GM12878 (cell line): ENCODE results near the gene PUS3. TPM values are rescaled to one million over a fixed set of nuclear protein-coding genes. Genes with fewer than 3 reads are reported as not detected.

Source experiments
- CEBPB ChIP-seq, 2 experiments: fragments of 150-350 bp in 1 of 2; IDR thresholded peaks; 2 replicates each; pipeline ENCODE4 v1.6.1; 2012 to 2014; ENCODE audit warnings: low read depth in 2 of 2, low read length in 2 of 2, borderline replicate concordance in 1 of 2, inconsistent platforms in 1 of 2
- ETV6 ChIP-seq, 2 experiments: fragments of 450-650 bp in 1 of 2; IDR thresholded peaks in 1 of 2; conservative IDR thresholded peaks in 1 of 2; 2 replicates each; pipeline ENCODE4 v1.6.1; 2014; ENCODE audit warnings: antibody characterized with exemption in 1 of 2, borderline replicate concordance in 1 of 2, low read depth in 1 of 2, mild to moderate bottlenecking in 1 of 2, moderate library complexity in 1 of 2
- MAX ChIP-seq: IDR thresholded peaks from 2 replicates; pipeline ENCODE4 v1.6.1; 2012; ENCODE audit warnings: low read depth, low read length, improper control_type of control experiment
- TCF12 ChIP-seq: IDR thresholded peaks from 2 replicates; pipeline ENCODE4 v1.6.1; 2011; ENCODE audit warnings: low read depth, mild to moderate bottlenecking, low read length
- ZNF592 ChIP-seq: fragments of 450-650 bp; IDR thresholded peaks from 2 replicates; pipeline ENCODE4 v1.6.1; 2017; ENCODE audit warnings: mild to moderate bottlenecking, moderate library complexity
- polyA plus RNA-seq, 11 experiments: library from polyadenylated mRNA; depleted of rRNA in 4 of 11; unstranded in 6 of 11; stranded (reverse) in 5 of 11; fragments of >200 nt; fragmentation: Nextera tagmentation in 4 of 11; fragmentation: Illumina TruSeq in 1 of 11; extraction: Ambion mirVana in 4 of 11; extraction: Trizol in 1 of 11; gene quantifications; 1 replicate in 1 of 11; 2 replicates in 10 of 11; pipeline versions ENCODE4 v1.2.1 to v1.2.3, GENCODE V29; 2011 to 2016; ENCODE audit warnings: inconsistent platforms in 2 of 11, missing spikeins in 2 of 11, low read depth in 1 of 11
- total RNA-seq, 4 experiments: library from RNA; depleted of rRNA in 3 of 4; stranded (reverse); fragments of >200 nt in 3 of 4; fragmentation: Illumina TruSeq in 1 of 4; extraction: Trizol in 1 of 4; gene quantifications; 2 replicates each; pipeline versions ENCODE4 v1.2.1 to v1.2.3, GENCODE V29; 2013 to 2021

Gene PUS3
- total and polyA plus RNA-seq, 10 of the 15 experiments (the other 5 are each of a cell fraction or from before 2014, with no cell fraction given): 10.9 to 22.4 (median 14.3) TPM

GRCh38 chr11:125904678-125905077 lies 1.7 kb upstream of the PUS3 start (continued):
- TF ChIP-seq ZNF592 (no peak), CEBPB (IDR thresholded peaks at IDR 0.05; ENCODE audit: borderline replicate concordance in 1 of 2, low read depth in 2 of 2, low read length in 2 of 2) (no peak), MAX (no peak), TCF12 (no peak), ETV6 (conservative IDR thresholded peaks at IDR 0.05 in 1 of 2, IDR thresholded peaks at IDR 0.05 in 1 of 2; ENCODE audit: borderline replicate concordance in 1 of 2, low read depth in 1 of 2) (no peak)
